ENCODE measurements around the gene LYST.

Gene LYST

DNA sequence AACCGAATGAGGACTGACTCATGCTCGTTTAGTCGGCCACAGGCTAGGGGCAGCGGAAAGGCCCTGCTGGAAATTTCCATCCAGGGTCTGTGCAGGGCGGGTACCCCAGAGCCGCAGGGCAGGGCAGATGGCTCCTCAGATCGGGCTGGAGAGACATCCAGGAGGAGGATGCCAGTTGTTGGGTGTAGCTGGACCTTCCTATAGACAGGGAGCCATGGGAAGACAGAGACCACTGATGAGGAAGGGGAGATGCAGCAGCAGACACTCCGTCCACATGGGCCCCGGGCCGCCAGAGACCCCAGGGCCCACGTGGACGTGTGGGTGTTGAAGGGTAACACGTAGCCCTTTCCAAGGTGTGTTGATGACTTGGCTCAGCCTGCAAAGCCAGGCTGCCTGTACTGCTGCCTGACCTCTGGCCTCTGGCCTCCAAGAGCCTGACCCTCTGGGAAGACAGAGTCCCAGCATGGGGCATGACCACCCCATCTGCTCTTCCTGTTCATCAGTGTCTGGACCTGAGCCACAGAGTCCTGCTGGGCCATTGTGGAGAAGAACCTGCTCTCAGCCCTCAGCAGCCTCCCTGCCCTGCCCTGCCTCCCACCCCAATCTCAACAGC, 221.9 kb downstream of the LYST start:
- TF ChIP-seq, protein P1, sequence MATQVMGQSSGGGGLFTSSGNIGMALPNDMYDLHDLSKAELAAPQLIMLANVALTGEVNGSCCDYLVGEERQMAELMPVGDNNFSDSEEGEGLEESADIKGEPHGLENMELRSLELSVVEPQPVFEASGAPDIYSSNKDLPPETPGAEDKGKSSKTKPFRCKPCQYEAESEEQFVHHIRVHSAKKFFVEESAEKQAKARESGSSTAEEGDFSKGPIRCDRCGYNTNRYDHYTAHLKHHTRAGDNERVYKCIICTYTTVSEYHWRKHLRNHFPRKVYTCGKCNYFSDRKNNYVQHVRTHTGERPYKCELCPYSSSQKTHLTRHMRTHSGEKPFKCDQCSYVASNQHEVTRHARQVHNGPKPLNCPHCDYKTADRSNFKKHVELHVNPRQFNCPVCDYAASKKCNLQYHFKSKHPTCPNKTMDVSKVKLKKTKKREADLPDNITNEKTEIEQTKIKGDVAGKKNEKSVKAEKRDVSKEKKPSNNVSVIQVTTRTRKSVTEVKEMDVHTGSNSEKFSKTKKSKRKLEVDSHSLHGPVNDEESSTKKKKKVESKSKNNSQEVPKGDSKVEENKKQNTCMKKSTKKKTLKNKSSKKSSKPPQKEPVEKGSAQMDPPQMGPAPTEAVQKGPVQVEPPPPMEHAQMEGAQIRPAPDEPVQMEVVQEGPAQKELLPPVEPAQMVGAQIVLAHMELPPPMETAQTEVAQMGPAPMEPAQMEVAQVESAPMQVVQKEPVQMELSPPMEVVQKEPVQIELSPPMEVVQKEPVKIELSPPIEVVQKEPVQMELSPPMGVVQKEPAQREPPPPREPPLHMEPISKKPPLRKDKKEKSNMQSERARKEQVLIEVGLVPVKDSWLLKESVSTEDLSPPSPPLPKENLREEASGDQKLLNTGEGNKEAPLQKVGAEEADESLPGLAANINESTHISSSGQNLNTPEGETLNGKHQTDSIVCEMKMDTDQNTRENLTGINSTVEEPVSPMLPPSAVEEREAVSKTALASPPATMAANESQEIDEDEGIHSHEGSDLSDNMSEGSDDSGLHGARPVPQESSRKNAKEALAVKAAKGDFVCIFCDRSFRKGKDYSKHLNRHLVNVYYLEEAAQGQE (IDR thresholded peaks at IDR 0.05; ENCODE audit: insufficient replicate concordance, low read depth), result no peak
- TF ChIP-seq GABPA (IDR thresholded peaks at IDR 0.05; ENCODE audit: low read depth) (no peak), SPI1 (IDR thresholded peaks at IDR 0.05; ENCODE audit: borderline replicate concordance, low read depth) (no peak), POLR2AphosphoS5 (IDR thresholded peaks at IDR 0.05; ENCODE audit: low read depth) (no peak)
- TF ChIP-seq, protein P2, sequence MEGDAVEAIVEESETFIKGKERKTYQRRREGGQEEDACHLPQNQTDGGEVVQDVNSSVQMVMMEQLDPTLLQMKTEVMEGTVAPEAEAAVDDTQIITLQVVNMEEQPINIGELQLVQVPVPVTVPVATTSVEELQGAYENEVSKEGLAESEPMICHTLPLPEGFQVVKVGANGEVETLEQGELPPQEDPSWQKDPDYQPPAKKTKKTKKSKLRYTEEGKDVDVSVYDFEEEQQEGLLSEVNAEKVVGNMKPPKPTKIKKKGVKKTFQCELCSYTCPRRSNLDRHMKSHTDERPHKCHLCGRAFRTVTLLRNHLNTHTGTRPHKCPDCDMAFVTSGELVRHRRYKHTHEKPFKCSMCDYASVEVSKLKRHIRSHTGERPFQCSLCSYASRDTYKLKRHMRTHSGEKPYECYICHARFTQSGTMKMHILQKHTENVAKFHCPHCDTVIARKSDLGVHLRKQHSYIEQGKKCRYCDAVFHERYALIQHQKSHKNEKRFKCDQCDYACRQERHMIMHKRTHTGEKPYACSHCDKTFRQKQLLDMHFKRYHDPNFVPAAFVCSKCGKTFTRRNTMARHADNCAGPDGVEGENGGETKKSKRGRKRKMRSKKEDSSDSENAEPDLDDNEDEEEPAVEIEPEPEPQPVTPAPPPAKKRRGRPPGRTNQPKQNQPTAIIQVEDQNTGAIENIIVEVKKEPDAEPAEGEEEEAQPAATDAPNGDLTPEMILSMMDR (IDR thresholded peaks at IDR 0.05; ENCODE audit: insufficient read depth, low read length), result no peak
- Histone ChIP-seq H3K27ac (replicated peaks) (no peak overlapping the region), H3K4me3 (replicated peaks; ENCODE audit: insufficient read depth, low read length) (no peak overlapping the region), H3K27me3 (ENCODE audit: insufficient read depth, poor library complexity, severe bottlenecking) (peaks cover 24% of the 10 kb centered on the region)
- no peak for DNase-seq (ENCODE audit: low read depth in 1 of 2, low spot score in 1 of 2)

GRCh38 chr1:235643837-235644692, 222.6 kb downstream of the LYST start:
- H3K27me3 ChIP-seq (ENCODE audit: insufficient read depth, poor library complexity, severe bottlenecking), result peaks cover 24% of the 10 kb centered on the region
- TF ChIP-seq GABPA (IDR thresholded peaks at IDR 0.05; ENCODE audit: low read depth), result no peak
- TF ChIP-seq SPI1 (IDR thresholded peaks at IDR 0.05; ENCODE audit: borderline replicate concordance, low read depth), result no peak
- TF ChIP-seq, protein P2 (IDR thresholded peaks at IDR 0.05; ENCODE audit: insufficient read depth, low read length), result no peak
- TF ChIP-seq, protein P1 (IDR thresholded peaks at IDR 0.05; ENCODE audit: insufficient replicate concordance, low read depth), result no peak
- no peak for TF ChIP-seq POLR2AphosphoS5 (IDR thresholded peaks at IDR 0.05; ENCODE audit: low read depth)
- DNase-seq (ENCODE audit: low read depth in 1 of 2, low spot score in 1 of 2), result no peak
- H3K27ac ChIP-seq (replicated peaks), result no peak overlapping the region
- H3K4me3 ChIP-seq (replicated peaks; ENCODE audit: insufficient read depth, low read length), result no peak overlapping the region

GRCh38 chr1:235642943-235643371, 223.7 kb downstream of the LYST start:
- H3K4me3 ChIP-seq (replicated peaks; ENCODE audit: insufficient read depth, low read length), result no peak overlapping the region
- no peak overlapping the region for H3K27ac ChIP-seq (replicated peaks)
- H3K27me3 ChIP-seq (ENCODE audit: insufficient read depth, poor library complexity, severe bottlenecking), result peaks cover 15% of the 10 kb centered on the region
- no peak for DNase-seq (ENCODE audit: low read depth in 1 of 2, low spot score in 1 of 2)
- TF ChIP-seq, protein P1 (IDR thresholded peaks at IDR 0.05; ENCODE audit: insufficient replicate concordance, low read depth), result no peak
- TF ChIP-seq SPI1 (IDR thresholded peaks at IDR 0.05; ENCODE audit: borderline replicate concordance, low read depth), result no peak
- no peak for TF ChIP-seq POLR2AphosphoS5 (IDR thresholded peaks at IDR 0.05; ENCODE audit: low read depth)
- TF ChIP-seq GABPA (IDR thresholded peaks at IDR 0.05; ENCODE audit: low read depth), result no peak
- TF ChIP-seq, protein P2 (IDR thresholded peaks at IDR 0.05; ENCODE audit: insufficient read depth, low read length), result no peak
